ENCODE measurements around the gene NKX6-1.

- TF ChIP-seq ZFP3 (CRISPR knock-in tag; IDR thresholded peaks at IDR 0.05) (no peak), SNAI2 (CRISPR knock-in tag; IDR thresholded peaks at IDR 0.05) (no peak)
These were observed 2.2 kb downstream of the NKX6-1 start for GRCh38 chr4:84496706-84497503.

Data from SK-N-SH treated with all-trans-retinoic acid at 6 μM for 48 hours (cell line).